Activated CD8-positive, alpha-beta T cell treated with anti-CD3 and anti-CD28 coated beads for 36 hours (primary cell): ENCODE measurements around the gene SLC17A1. TPM values are rescaled to one million over a fixed set of nuclear protein-coding genes. Genes with fewer than 3 reads are reported as not detected.

Experiments used
- ATAC-seq: fragments of 200-7000 bp; cut with Tn5 transposase; one replicate; pipeline ENCODE4 v1.10.0; 2021; ENCODE audit warnings: mild to moderate bottlenecking, moderate library complexity
- CTCF ChIA-PET: fragments of 350-600 bp; sonication (Branson Sonifier 250); formaldehyde crosslinking; loops from one replicate; lab custom pipeline; 2021; ENCODE audit warnings: antibody characterized with exemption; lab: Charles Lee
- POLR2A ChIA-PET: fragments of 350-600 bp; sonication (Branson Sonifier 250); formaldehyde crosslinking; loops from one replicate; lab custom pipeline; 2021; ENCODE audit warnings: antibody characterized with exemption; lab: Charles Lee
- DNase-seq: peaks from one replicate; pipeline ENCODE4 v3.0.0-alpha.2; 2020
- H3K27ac Mint-ChIP-seq: one replicate; pipeline ENCODE4 v1.8.0; 2021; ENCODE audit warnings: mild to moderate bottlenecking, mixed read lengths
- H3K27me3 Mint-ChIP-seq: one replicate; pipeline ENCODE4 v1.8.0; 2021; ENCODE audit warnings: mixed read lengths
- H3K36me3 Mint-ChIP-seq: one replicate; pipeline ENCODE4 v1.8.0; 2021; ENCODE audit warnings: low read depth, mixed read lengths
- H3K4me1 Mint-ChIP-seq: one replicate; pipeline ENCODE4 v1.8.0; 2021; ENCODE audit warnings: low read depth, mixed read lengths
- H3K4me3 Mint-ChIP-seq: one replicate; pipeline ENCODE4 v1.8.0; 2021; ENCODE audit warnings: mild to moderate bottlenecking, moderate library complexity, mixed read lengths
- H3K9me3 Mint-ChIP-seq: one replicate; pipeline ENCODE4 v1.8.0; 2021; ENCODE audit warnings: mixed read lengths
- intact Hi-C: fragments of 100-400 bp; cut with micrococcal nuclease; formaldehyde crosslinking; loops from one replicate; pipeline ENCODE4 v1.10.0; 2022
- total RNA-seq, 2 experiments: library from RNA; stranded (reverse); gene quantifications; one replicate each; pipeline ENCODE4 v1.2.3, GENCODE V29; 2021
- TF ChIP-seq, protein P1 (sequence below): fragments of 200-600 bp; IDR thresholded peaks from one replicate; pipeline ENCODE4 v1.8.0; 2022; ENCODE audit warnings: antibody characterized with exemption, mild to moderate bottlenecking

The SLC17A1 gene
- total RNA-seq, 2 experiments from 2014 or later, result not detected

DNA sequence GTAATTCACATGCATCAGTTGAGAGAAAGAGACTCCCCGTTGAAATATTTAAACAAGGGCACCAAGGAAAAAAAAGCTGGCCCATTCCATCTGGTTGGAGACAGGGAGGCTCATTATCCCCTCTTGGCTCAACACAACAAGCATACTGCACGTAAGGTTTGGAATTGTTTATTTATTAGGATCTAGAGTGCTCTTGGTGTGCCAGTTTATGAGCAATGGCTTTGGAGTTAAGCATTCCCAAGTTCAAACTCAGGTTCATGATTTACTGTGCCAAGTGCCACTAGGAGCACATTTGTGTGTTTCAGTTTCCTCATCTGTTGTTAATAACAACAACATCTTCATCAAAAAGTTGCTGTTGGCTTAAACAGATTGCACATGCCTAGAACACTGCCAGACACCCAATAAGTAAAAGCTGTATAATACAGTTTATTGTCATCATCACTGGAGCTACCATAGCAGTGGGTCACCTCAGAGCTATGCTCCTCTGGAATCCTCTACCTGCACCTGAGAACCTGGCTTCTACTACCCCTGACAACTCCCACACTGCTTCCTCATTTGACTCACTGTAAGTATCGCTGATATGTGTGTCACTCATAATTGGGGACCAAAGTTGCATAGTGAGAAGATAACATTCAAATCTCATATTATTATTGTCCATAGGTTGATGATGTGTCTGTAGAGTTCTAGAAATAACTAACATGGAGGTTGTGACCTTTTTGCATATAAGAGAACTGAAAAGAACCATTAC, 36.8 kb upstream of the SLC17A1 start:
- Mint-ChIP-seq H3K36me3 (no peaks in the 10 kb centered on the region), H3K4me1 (peaks cover 26% of the 10 kb centered on the region), H3K27ac (no peak overlapping the region), H3K27me3 (no peaks in the 10 kb centered on the region), H3K9me3 (no peaks in the 10 kb centered on the region), H3K4me3 (no peak overlapping the region)
- DNase-seq (no peak), ATAC-seq (no peak)
- ChIA-PET CTCF (no interaction called here), POLR2A (no interaction called here)
- TF ChIP-seq, protein P1, sequence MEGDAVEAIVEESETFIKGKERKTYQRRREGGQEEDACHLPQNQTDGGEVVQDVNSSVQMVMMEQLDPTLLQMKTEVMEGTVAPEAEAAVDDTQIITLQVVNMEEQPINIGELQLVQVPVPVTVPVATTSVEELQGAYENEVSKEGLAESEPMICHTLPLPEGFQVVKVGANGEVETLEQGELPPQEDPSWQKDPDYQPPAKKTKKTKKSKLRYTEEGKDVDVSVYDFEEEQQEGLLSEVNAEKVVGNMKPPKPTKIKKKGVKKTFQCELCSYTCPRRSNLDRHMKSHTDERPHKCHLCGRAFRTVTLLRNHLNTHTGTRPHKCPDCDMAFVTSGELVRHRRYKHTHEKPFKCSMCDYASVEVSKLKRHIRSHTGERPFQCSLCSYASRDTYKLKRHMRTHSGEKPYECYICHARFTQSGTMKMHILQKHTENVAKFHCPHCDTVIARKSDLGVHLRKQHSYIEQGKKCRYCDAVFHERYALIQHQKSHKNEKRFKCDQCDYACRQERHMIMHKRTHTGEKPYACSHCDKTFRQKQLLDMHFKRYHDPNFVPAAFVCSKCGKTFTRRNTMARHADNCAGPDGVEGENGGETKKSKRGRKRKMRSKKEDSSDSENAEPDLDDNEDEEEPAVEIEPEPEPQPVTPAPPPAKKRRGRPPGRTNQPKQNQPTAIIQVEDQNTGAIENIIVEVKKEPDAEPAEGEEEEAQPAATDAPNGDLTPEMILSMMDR, result no peak
- intact Hi-C loops, result no loop called here

DNA sequence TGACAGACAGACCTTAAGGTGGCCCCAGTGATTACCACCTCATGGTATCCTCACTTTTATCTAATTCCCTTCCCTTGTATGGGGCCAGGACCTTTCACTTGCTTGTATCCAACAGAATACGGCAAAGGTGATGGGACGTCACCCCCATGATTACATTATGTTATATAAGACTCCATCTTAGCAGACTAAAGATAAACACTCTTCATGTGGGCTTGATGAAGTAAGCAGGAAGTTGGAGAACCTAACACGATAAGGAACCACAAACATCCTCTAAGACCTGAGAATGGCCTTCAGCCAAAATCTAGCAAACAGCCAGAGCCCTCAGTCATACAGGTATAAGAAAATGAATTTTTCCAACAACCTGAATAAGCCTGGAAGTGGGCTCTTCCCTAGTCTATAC, 34.2 kb upstream of the SLC17A1 start:
- Mint-ChIP-seq H3K27me3 (no peaks in the 10 kb centered on the region), H3K9me3 (no peaks in the 10 kb centered on the region), H3K36me3 (no peaks in the 10 kb centered on the region), H3K4me3 (no peak overlapping the region), H3K4me1 (peaks cover 15% of the 10 kb centered on the region), H3K27ac (peak overlapping the region; percentile 50)
- intact Hi-C loops, result no loop called here
- ATAC-seq, result peak; percentile 65
- POLR2A ChIA-PET, result interaction anchor here (0.7 kb wide), 1 partner anchor 107 kb away, joined by 3 read pairs; no protein-coding TSS in a partner anchor
- CTCF ChIA-PET, result interaction anchor here (1.0 to 2.0 kb wide), 2 partner anchors 20 to 77 kb away, joined by 3 to 4 read pairs; no protein-coding TSS in a partner anchor
- TF ChIP-seq, protein P1, result no peak
- no peak for DNase-seq

DNA sequence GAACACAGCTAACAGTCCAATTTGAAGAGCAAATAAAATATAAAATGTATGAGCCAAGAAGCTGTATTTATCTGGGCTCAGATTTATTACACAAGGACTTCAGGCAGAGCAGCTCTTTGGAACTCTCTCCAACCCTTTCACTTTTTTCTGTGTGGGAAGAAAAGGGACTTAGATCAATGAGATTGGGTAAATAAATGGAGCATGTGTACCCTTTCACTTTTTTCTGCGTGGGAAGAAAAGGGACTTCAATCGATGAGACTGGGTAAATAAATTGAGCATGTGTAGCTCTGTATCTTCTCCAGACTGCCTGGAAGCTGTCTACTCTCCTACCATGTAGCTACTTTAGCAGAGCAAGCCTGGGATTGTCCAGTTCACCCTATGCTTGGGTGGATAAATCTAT, 31.5 kb upstream of the SLC17A1 start:
- ChIA-PET POLR2A (no interaction called here), CTCF (interaction anchor here (1.6 to 1.8 kb wide), 2 partner anchors 9 to 18 kb away, joined by 4 to 6 read pairs; no protein-coding TSS in a partner anchor)
- DNase-seq (no peak), ATAC-seq (no peak)
- Mint-ChIP-seq H3K4me1 (peaks cover 13% of the 10 kb centered on the region), H3K27me3 (no peaks in the 10 kb centered on the region), H3K36me3 (no peaks in the 10 kb centered on the region), H3K9me3 (no peaks in the 10 kb centered on the region), H3K27ac (no peak overlapping the region), H3K4me3 (no peak overlapping the region)
- TF ChIP-seq, protein P1, result no peak
- intact Hi-C loops, result no loop called here

DNA sequence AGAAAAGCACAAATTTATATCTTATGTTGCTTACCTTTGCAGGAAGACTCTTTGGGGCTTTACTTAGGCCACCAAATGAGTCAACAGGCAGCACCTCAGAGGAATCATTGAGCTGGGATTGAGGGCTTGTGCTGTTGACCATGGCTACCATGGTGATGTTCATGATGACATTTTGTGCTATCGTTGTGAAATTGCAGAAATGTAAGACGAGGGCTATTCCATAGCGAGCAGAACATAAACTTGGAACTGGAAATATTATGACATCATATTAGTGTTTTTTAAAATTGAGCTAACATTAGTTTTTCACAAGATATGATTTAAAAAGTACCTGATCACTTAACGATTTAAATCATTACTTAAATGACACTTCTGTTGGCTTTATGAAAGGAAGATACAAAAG, 30.3 kb upstream of the SLC17A1 start:
- no peak for DNase-seq
- TF ChIP-seq, protein P1, result no peak
- H3K27me3 Mint-ChIP-seq, result no peaks in the 10 kb centered on the region
- ChIA-PET CTCF (interaction anchor here (1.0 to 1.6 kb wide), 2 partner anchors 19 to 21 kb away, joined by 3 to 6 read pairs; no protein-coding TSS in a partner anchor), POLR2A (interaction anchor here (0.6 kb wide), 2 partner anchors 139 to 178 kb away, joined by 3 read pairs; no protein-coding TSS in a partner anchor)
- intact Hi-C loops, result no loop called here
- no peak for ATAC-seq
- no peak overlapping the region for H3K4me3 Mint-ChIP-seq
- H3K36me3 Mint-ChIP-seq, result no peaks in the 10 kb centered on the region
- no peak overlapping the region for H3K27ac Mint-ChIP-seq
- peaks cover 16% of the 10 kb centered on the region for H3K4me1 Mint-ChIP-seq
- H3K9me3 Mint-ChIP-seq, result no peaks in the 10 kb centered on the region

DNA sequence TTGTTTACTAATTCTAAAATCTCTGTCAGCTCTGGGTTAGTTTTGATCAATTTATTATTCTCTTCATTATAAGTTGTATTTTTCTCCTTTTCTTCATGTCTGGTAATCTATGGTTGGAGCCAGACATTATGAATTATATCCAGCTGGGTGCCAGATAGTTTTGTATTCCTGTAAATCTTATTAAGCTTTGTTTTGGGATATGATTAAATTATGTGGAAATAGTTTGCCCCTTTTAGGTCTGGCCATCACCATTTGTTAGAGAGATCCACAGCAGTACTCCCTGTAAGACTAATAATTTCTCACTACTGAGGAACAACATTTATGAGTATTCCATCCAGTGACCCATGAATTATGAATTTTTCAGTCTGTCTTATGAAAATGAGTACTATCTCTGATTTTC, 20.9 kb upstream of the SLC17A1 start:
- ATAC-seq (no peak), DNase-seq (no peak)
- no peak overlapping the region for H3K4me3 Mint-ChIP-seq
- intact Hi-C loops, result no loop called here
- no peaks in the 10 kb centered on the region for H3K36me3 Mint-ChIP-seq
- no peaks in the 10 kb centered on the region for H3K9me3 Mint-ChIP-seq
- H3K27me3 Mint-ChIP-seq, result peaks cover 6% of the 10 kb centered on the region
- H3K4me1 Mint-ChIP-seq, result peaks cover 5% of the 10 kb centered on the region
- CTCF ChIA-PET, result interaction anchor here (1.0 to 1.1 kb wide), 2 partner anchors 8 to 59 kb away, joined by 3 to 4 read pairs; no protein-coding TSS in a partner anchor
- no peak overlapping the region for H3K27ac Mint-ChIP-seq
- TF ChIP-seq, protein P1, result no peak
- POLR2A ChIA-PET, result no interaction called here
